GM12878 (cell line): ENCODE data around the gene PDIA5. TPM values are rescaled to one million over a fixed set of nuclear protein-coding genes. Genes with fewer than 3 reads are reported as not detected.

Experiments used
- CEBPB ChIP-seq, 2 experiments: fragments of 150-350 bp in 1 of 2; IDR thresholded peaks; 2 replicates each; pipeline ENCODE4 v1.6.1; 2012 to 2014; ENCODE audit warnings: low read depth in 2 of 2, low read length in 2 of 2, borderline replicate concordance in 1 of 2, inconsistent platforms in 1 of 2
- EZH2 ChIP-seq: IDR thresholded peaks from 2 replicates; pipeline ENCODE4 v1.6.1; 2012; ENCODE audit warnings: low read depth, mild to moderate bottlenecking, control low read depth, inconsistent platforms, low read length, borderline replicate concordance; ENCODE audit not compliant: control insufficient read depth
- GATAD2B ChIP-seq: fragments of 450-650 bp; conservative IDR thresholded peaks from 2 replicates; pipeline ENCODE4 v1.6.1; 2017; ENCODE audit warnings: low read depth, mild to moderate bottlenecking, moderate library complexity
- IRF3 ChIP-seq: fragments of 450-650 bp; IDR thresholded peaks from 2 replicates; pipeline ENCODE4 v1.6.1; 2014; ENCODE audit warnings: mild to moderate bottlenecking
- JUNB ChIP-seq: IDR thresholded peaks from 2 replicates; pipeline ENCODE4 v1.6.1; 2016; ENCODE audit warnings: antibody characterized with exemption, mild to moderate bottlenecking
- MEF2B ChIP-seq: fragments of 450-650 bp; IDR thresholded peaks from 2 replicates; pipeline ENCODE4 v1.6.1; 2018; ENCODE audit warnings: mild to moderate bottlenecking, moderate library complexity; ENCODE audit not compliant: partially characterized antibody, poor library complexity, severe bottlenecking
- MTA3 ChIP-seq: IDR thresholded peaks from 2 replicates; pipeline ENCODE4 v1.6.1; 2012; ENCODE audit warnings: low read length, inconsistent platforms, borderline replicate concordance
- MXI1 ChIP-seq: fragments of 150-350 bp; IDR thresholded peaks from 2 replicates; pipeline ENCODE4 v1.6.1; 2011; ENCODE audit warnings: low read depth, mild to moderate bottlenecking, inconsistent platforms, low read length, improper control_type of control experiment
- MYC ChIP-seq: IDR thresholded peaks from 2 replicates; pipeline ENCODE4 v1.6.1; 2011; ENCODE audit warnings: mild to moderate bottlenecking, low read length, moderate library complexity, inconsistent platforms; ENCODE audit not compliant: insufficient read depth, insufficient replicate concordance, insufficient read length, severe bottlenecking
- NFYA ChIP-seq: IDR thresholded peaks from 2 replicates; pipeline ENCODE4 v1.6.1; 2011; ENCODE audit warnings: low read depth, mild to moderate bottlenecking, low read length, improper control_type of control experiment, borderline replicate concordance
- NR2C2 ChIP-seq: IDR thresholded peaks from 2 replicates; pipeline ENCODE4 v1.6.1; 2011; ENCODE audit warnings: borderline replicate concordance, low read depth; ENCODE audit not compliant: control insufficient read depth, insufficient read length
- NR2F1 ChIP-seq: fragments of 450-650 bp; conservative IDR thresholded peaks from 2 replicates; pipeline ENCODE4 v1.6.1; 2017; ENCODE audit warnings: mild to moderate bottlenecking
- POLR2AphosphoS2 ChIP-seq: IDR thresholded peaks from 2 replicates; pipeline ENCODE4 v1.6.1; 2011; ENCODE audit warnings: low read depth, mild to moderate bottlenecking, low read length, improper control_type of control experiment, moderate library complexity
- RAD21 ChIP-seq: IDR thresholded peaks from 2 replicates; pipeline ENCODE4 v1.6.1; 2011; ENCODE audit warnings: mild to moderate bottlenecking, low read depth, low read length, moderate library complexity; ENCODE audit not compliant: insufficient read depth
- RELA ChIP-seq: fragments of 450-650 bp; IDR thresholded peaks from 2 replicates; pipeline ENCODE4 v1.8.0; 2014; ENCODE audit warnings: borderline replicate concordance; ENCODE audit not compliant: partially characterized antibody
- SKIL ChIP-seq: fragments of 450-650 bp; IDR thresholded peaks from 2 replicates; pipeline ENCODE4 v1.6.1; 2017; ENCODE audit warnings: mild to moderate bottlenecking, low read depth, inconsistent platforms; ENCODE audit not compliant: poor library complexity, severe bottlenecking
- SMAD1 ChIP-seq: fragments of 450-650 bp; IDR thresholded peaks from 2 replicates; pipeline ENCODE4 v1.6.1; 2018; ENCODE audit warnings: mild to moderate bottlenecking, low read depth; ENCODE audit not compliant: partially characterized antibody
- SPI1 ChIP-seq: IDR thresholded peaks from 2 replicates; pipeline ENCODE4 v1.6.1; 2011; ENCODE audit warnings: low read depth, mild to moderate bottlenecking, low read length, moderate library complexity, borderline replicate concordance; ENCODE audit not compliant: insufficient read depth
- SRF ChIP-seq, 2 experiments: IDR thresholded peaks; 2 replicates each; pipeline ENCODE4 v1.6.1; 2011; ENCODE audit warnings: low read depth in 2 of 2, low read length in 2 of 2, mild to moderate bottlenecking in 1 of 2, moderate library complexity in 1 of 2
- TARDBP ChIP-seq: IDR thresholded peaks from 2 replicates; pipeline ENCODE4 v1.6.1; 2016; ENCODE audit warnings: borderline replicate concordance
- TCF7 ChIP-seq: IDR thresholded peaks from 2 replicates; pipeline ENCODE4 v1.6.1; 2014; ENCODE audit warnings: antibody characterized with exemption, borderline replicate concordance
- WRNIP1 ChIP-seq: IDR thresholded peaks from 2 replicates; pipeline ENCODE4 v1.6.1; 2011; ENCODE audit warnings: low read depth, low read length, improper control_type of control experiment, borderline replicate concordance
- ZSCAN29 ChIP-seq: fragments of 450-650 bp; IDR thresholded peaks from 2 replicates; pipeline ENCODE4 v1.6.1; 2017; ENCODE audit warnings: mild to moderate bottlenecking, moderate library complexity
- polyA plus RNA-seq, 11 experiments: library from polyadenylated mRNA; depleted of rRNA in 4 of 11; unstranded in 6 of 11; stranded (reverse) in 5 of 11; fragments of >200 nt; fragmentation: Nextera tagmentation in 4 of 11; fragmentation: Illumina TruSeq in 1 of 11; extraction: Ambion mirVana in 4 of 11; extraction: Trizol in 1 of 11; gene quantifications; 1 replicate in 1 of 11; 2 replicates in 10 of 11; pipeline versions ENCODE4 v1.2.1 to v1.2.3, GENCODE V29; 2011 to 2016; ENCODE audit warnings: inconsistent platforms in 2 of 11, missing spikeins in 2 of 11, low read depth in 1 of 11
- total RNA-seq, 4 experiments: library from RNA; depleted of rRNA in 3 of 4; stranded (reverse); fragments of >200 nt in 3 of 4; fragmentation: Illumina TruSeq in 1 of 4; extraction: Trizol in 1 of 4; gene quantifications; 2 replicates each; pipeline versions ENCODE4 v1.2.1 to v1.2.3, GENCODE V29; 2013 to 2021

The PDIA5 gene
- total and polyA plus RNA-seq, 10 of the 15 experiments (the other 5 are each of a cell fraction or from before 2014, with no cell fraction given) = 4.1 to 24.8 (median 19.2) TPM

- no peak for TF ChIP-seq SKIL
- TF ChIP-seq NR2F1 = peak; percentile 54
- TF ChIP-seq WRNIP1 = no peak
- TF ChIP-seq ZSCAN29 = no peak
- no peak for TF ChIP-seq MTA3
- peak; percentile 89 for TF ChIP-seq POLR2AphosphoS2
- TF ChIP-seq NFYA = no peak
- TF ChIP-seq NR2C2 = no peak
- no peak for TF ChIP-seq SMAD1
- peak; percentile 6; the same call in 1 of the 2 replicates for TF ChIP-seq MXI1
- TF ChIP-seq MYC = no peak
- TF ChIP-seq CEBPB (IDR thresholded peaks at IDR 0.05; ENCODE audit: borderline replicate concordance in 1 of 2, low read depth in 2 of 2, low read length in 2 of 2) = no peak
- TF ChIP-seq MEF2B = no peak
- TF ChIP-seq RAD21 = no peak
- 0 out of 2 replicates have a peak, but pooled peaks have one; percentile 2 for TF ChIP-seq SPI1
- no peak for TF ChIP-seq RELA
- 0 out of 4 replicates have a peak, but pooled peaks of 1 of the 2 experiments have one; percentile 52 for TF ChIP-seq SRF (IDR thresholded peaks at IDR 0.05; ENCODE audit: low read depth in 2 of 2, low read length in 2 of 2)
- no peak for TF ChIP-seq TCF7
- TF ChIP-seq EZH2 = no peak
- TF ChIP-seq GATAD2B = 0 out of 2 replicates have a peak, but pooled peaks have one; percentile 18
- TF ChIP-seq JUNB = no peak
- no peak for TF ChIP-seq IRF3
- no peak for TF ChIP-seq TARDBP
These were observed 135.0 kb downstream of the PDIA5 start, which contains the start of gene SEC22A (continued) for GRCh38 chr3:123201557-123202427.
